Pancreas (tissue), 10 donors: Measurements from ENCODE around the gene TENT5C. TPM values are rescaled to one million over a fixed set of nuclear protein-coding genes. Genes with fewer than 3 reads are reported as not detected.
A peak's percentile ranks its signal among the peaks of the same experiment; 100 is the strongest.

Experiments
- ATAC-seq, 4 donors: fragments of 200-7000 bp; cut with Tn5 transposase; one replicate each; pipeline versions ENCODE4 v1.8.0 to v1.9.1; 2020; ENCODE audit warnings: mild to moderate bottlenecking in 4 of 4, moderate library complexity in 4 of 4
- DNase-seq, 6 donors: peaks; one replicate each; pipeline ENCODE4 v3.0.0-alpha.2; 2020
- FAIRE-seq: peaks from 2 replicates; lab custom pipeline; 2012; peaks lifted over from hg19 to GRCh38; lab: Jason Lieb, UNC
- H3K27ac ChIP-seq, 4 donors: fragments of 200-600 bp; sonication (generic); 1 replicate in 3 of 4; 2 replicates in 1 of 4; pipeline versions ENCODE4 v1.5.0 to v1.8.0; 2020
- H3K27me3 ChIP-seq, 4 donors: fragments of 200-600 bp; one replicate each; pipeline ENCODE4 v1.8.0; 2021
- H3K36me3 ChIP-seq, 3 donors: fragments of 200-600 bp; sonication (generic) in 1 of 3; one replicate each; pipeline versions ENCODE4 v1.5.0 to v1.8.0; 2020 to 2021
- H3K4me1 ChIP-seq, 3 donors: fragments of 200-600 bp; one replicate each; pipeline ENCODE4 v1.8.0; 2021
- H3K4me3 ChIP-seq, 4 donors: fragments of 200-600 bp; sonication (generic) in 2 of 4; one replicate each; pipeline versions ENCODE4 v1.5.0 to v1.8.0; 2020 to 2021
- H3K9me3 ChIP-seq, 4 donors: fragments of 200-600 bp; one replicate each; pipeline ENCODE4 v1.8.0; 2021
- WGBS, 2 donors: extraction: QIAGEN DNeasy Blood & Tissue Kit; methylation state at CpG; one replicate each; pipeline ENCODE4 v1.1.7; 2013; 5-methylcytosine and 5-hydroxymethylcytosine counted together
- intact Hi-C, 3 donors: fragments of 100-400 bp; cut with DNase I; formaldehyde crosslinking; loops; one replicate each; pipeline versions ENCODE4 v1.11.1 to v1.14.2; 2022
- polyA plus RNA-seq, 2 donors: library from polyadenylated mRNA; stranded (reverse); fragments of 200-250 nt; gene quantifications; one replicate each; pipeline ENCODE4 v1.2.3, GENCODE V29; 2013
- total RNA-seq, 6 donors: library from RNA; stranded (reverse); fragmentation: NEBNext Ultra II Directional in 4 of 6; extraction: Animal tissue kit (Norgen Biotek cat#: 25700) in 4 of 6; gene quantifications; one replicate each; pipeline versions ENCODE4 v1.2.1 to v1.2.4, GENCODE V29; 2021 to 2023
- TF ChIP-seq, protein P1 (sequence below), 4 donors: fragments of 200-600 bp; sonication (generic) in 3 of 4; IDR thresholded peaks; one replicate each; pipeline versions ENCODE4 v1.5.0 to v1.8.0; 2021; ENCODE audit warnings: antibody characterized with exemption in 4 of 4
- donor health status: healthy with polysubstance abuse.
- donor health status: DM: no; HTN: no; CAD: no; lungs with moderate emphysema.
- donor health status: DM: no; HTN: no; CAD: no.
- donor health status: control.
- donor health status: control.
- donor health status: Bipolar disorder and iron deficiency.
- donor health status: DM: yes; HTN: yes; CAD: no.
- donor health status: DM: no; HTN: no; CAD: no.
- donor health status: DM: no; HTN: no; CAD: no.
- donor health status: DM: yes; HTN: yes; CAD: no.

Gene TENT5C
- total and polyA plus RNA-seq, 8 donors = 6.7 to 68.1 (median 31.5) TPM

DNA sequence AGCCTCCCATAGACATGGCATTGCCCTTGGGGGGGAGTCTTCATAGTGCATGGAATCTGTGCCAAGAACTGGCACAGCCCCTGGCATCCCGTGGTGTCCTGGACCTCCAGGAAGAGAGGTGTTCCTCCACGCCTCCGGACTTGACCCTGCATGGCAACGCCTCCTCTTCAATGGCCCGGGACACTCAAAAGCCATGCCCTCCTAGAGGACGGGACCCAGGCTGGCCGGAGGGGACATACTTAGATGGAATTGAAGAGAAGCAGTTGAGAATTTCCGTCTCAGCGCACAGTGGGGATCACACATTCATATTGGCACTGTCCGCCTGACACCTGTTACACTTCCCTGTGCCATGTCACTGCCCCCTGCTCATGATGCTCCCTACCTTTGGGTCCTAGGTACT is 38.4 kb upstream of the TENT5C start:
- intact Hi-C loops = no loop called here
- TF ChIP-seq, protein P1, sequence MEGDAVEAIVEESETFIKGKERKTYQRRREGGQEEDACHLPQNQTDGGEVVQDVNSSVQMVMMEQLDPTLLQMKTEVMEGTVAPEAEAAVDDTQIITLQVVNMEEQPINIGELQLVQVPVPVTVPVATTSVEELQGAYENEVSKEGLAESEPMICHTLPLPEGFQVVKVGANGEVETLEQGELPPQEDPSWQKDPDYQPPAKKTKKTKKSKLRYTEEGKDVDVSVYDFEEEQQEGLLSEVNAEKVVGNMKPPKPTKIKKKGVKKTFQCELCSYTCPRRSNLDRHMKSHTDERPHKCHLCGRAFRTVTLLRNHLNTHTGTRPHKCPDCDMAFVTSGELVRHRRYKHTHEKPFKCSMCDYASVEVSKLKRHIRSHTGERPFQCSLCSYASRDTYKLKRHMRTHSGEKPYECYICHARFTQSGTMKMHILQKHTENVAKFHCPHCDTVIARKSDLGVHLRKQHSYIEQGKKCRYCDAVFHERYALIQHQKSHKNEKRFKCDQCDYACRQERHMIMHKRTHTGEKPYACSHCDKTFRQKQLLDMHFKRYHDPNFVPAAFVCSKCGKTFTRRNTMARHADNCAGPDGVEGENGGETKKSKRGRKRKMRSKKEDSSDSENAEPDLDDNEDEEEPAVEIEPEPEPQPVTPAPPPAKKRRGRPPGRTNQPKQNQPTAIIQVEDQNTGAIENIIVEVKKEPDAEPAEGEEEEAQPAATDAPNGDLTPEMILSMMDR (IDR thresholded peaks at IDR 0.05) = no peak
- no peak overlapping the region for H3K4me3 ChIP-seq
- H3K9me3 ChIP-seq = no peaks in the 10 kb centered on the region
- H3K27ac ChIP-seq = no peak overlapping the region
- 96 to 97% methylated on average over 10 of the region's 10 CpGs for WGBS, 2 donors
- no peaks in the 10 kb centered on the region for H3K36me3 ChIP-seq
- FAIRE-seq = no peak
- DNase-seq = peak in 1 of 6 donors; percentile 35
- H3K4me1 ChIP-seq = peaks cover 7 to 37% (median 25%) of the 10 kb centered on the region in 3 donors
- no peak for ATAC-seq
- H3K27me3 ChIP-seq = no peaks in the 10 kb centered on the region

GRCh38 chr1:117567976-117568375 is 37.9 kb upstream of the TENT5C start:
- H3K27ac ChIP-seq = no peak overlapping the region
- WGBS, 2 donors = 83 to 84% methylated on average over 3 of the region's 3 CpGs
- FAIRE-seq = no peak

DNA sequence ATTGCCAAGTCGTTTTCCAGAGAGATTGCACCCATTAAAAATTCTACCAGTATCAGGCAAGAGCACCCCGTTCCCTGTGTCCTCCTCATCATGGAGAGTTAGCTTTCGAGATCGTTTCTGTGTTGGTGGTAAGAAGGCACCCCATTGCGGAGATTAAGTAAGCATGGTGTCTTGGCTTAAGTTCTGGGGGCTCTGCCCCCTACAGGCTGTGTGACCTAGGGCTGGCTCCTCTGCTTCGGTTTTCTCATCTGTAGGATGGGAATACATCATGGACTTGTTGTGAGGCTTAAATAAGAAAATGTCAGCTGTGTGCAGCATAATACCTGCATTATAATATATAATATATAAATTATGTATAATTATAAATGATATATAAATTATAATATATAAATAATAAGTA is 36.8 kb upstream of the TENT5C start:
- no peak for FAIRE-seq
- no peaks in the 10 kb centered on the region for H3K9me3 ChIP-seq
- TF ChIP-seq, protein P1 (IDR thresholded peaks at IDR 0.05) = no peak
- no peak for ATAC-seq
- intact Hi-C loops = no loop called here
- no peak for DNase-seq
- H3K27ac ChIP-seq = no peak overlapping the region
- no peaks in the 10 kb centered on the region for H3K36me3 ChIP-seq
- H3K27me3 ChIP-seq = no peaks in the 10 kb centered on the region
- 86 to 88% methylated on average over 6 of the region's 6 CpGs for WGBS, 2 donors
- no peak overlapping the region for H3K4me3 ChIP-seq
- H3K4me1 ChIP-seq = peaks cover 6 to 25% (median 19%) of the 10 kb centered on the region in 3 donors

More at GRCh38 chr1:117567976-117568375, 37.9 kb upstream of the TENT5C start:
- TF ChIP-seq, protein P1 (IDR thresholded peaks at IDR 0.05) = no peak
- Histone ChIP-seq H3K27me3 (no peaks in the 10 kb centered on the region), H3K36me3 (no peaks in the 10 kb centered on the region), H3K9me3 (no peaks in the 10 kb centered on the region), H3K4me3 (no peak overlapping the region), H3K4me1 (peaks cover 6 to 31% (median 24%) of the 10 kb centered on the region in 3 donors)
- no peak for ATAC-seq
- intact Hi-C loops = no loop called here
- DNase-seq = no peak

DNA sequence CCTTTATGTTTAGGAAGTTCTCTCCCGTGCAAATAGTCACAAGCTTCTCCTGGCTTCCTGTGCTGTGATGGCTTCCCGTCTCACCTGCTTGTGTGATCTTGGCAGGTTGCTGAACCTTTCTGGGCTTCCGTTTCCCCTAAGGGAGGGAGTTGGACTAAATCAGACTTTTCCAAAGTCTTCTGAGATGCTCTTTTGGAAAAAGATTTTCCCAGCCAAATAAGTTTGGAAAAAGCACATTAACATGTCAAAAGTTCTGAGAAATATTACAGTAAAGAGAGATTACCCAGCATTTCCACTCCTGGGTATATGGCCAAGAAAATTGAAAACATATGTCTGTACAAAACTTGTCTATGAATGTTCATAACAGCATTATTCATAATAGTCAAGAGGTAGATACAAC is 36.0 kb upstream of the TENT5C start:
- no peak overlapping the region for H3K4me3 ChIP-seq
- TF ChIP-seq, protein P1 (IDR thresholded peaks at IDR 0.05) = no peak
- no peak for DNase-seq
- H3K27ac ChIP-seq = peak overlapping the region in 1 of 4 donors; percentile 67
- intact Hi-C loops = no loop called here
- FAIRE-seq = no peak
- no peak for ATAC-seq
- 55 to 70% methylated on average over 3 of the region's 3 CpGs for WGBS, 2 donors
- H3K4me1 ChIP-seq = peaks cover 6 to 21% (median 19%) of the 10 kb centered on the region in 3 donors
- H3K36me3 ChIP-seq = no peaks in the 10 kb centered on the region
- no peaks in the 10 kb centered on the region for H3K9me3 ChIP-seq
- no peaks in the 10 kb centered on the region for H3K27me3 ChIP-seq

DNA sequence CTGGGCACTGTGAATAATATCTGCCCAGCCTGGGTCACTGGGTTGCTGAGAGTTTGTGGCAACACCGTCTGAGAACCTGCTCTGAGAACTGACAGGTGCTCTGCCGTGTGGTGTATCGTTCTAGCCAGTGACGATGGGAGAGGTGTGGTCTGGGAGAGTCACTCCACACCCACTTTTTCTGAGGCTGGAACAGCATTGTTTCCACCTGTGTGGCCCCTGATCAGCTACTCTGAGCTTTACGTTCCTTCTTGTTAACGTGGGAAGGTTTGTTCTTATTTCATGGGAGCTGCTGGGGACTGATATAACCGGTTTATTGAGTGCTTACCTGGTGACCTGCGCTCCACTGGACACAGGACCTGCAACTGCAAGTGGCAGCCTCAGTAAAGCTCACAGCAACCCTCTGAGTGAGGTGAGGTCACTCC is 34.8 kb upstream of the TENT5C start:
- ATAC-seq = peak; percentile 80 to 88 (median 87)
- 12 to 16% methylated on average over 8 of the region's 8 CpGs for WGBS, 2 donors
- FAIRE-seq = no peak
- intact Hi-C loops = no loop called here
- DNase-seq = peak in 4 of 6 donors; percentile 71 to 81 (median 78)
- Histone ChIP-seq H3K4me3 (no peak overlapping the region), H3K9me3 (no peaks in the 10 kb centered on the region), H3K27ac (peak overlapping the region; percentile 44 to 67 (median 60)), H3K4me1 (peaks cover 7 to 25% (median 19%) of the 10 kb centered on the region in 3 donors), H3K36me3 (no peaks in the 10 kb centered on the region), H3K27me3 (no peaks in the 10 kb centered on the region)
- TF ChIP-seq, protein P1 (IDR thresholded peaks at IDR 0.05) = no peak
